Effector memory CD8-positive, alpha-beta T cell (primary cell): ENCODE results near the gene INKA1.
A peak's percentile ranks its signal among the peaks of the same experiment; 100 is the strongest.

ENCODE experiments used
- ATAC-seq: fragments of 150-1000 bp; cut with Tn5 transposase; replicated peaks from 2 replicates; pipeline ENCODE4 v1.10.0; 2021; ENCODE audit warnings: mild to moderate bottlenecking, moderate library complexity
- DNase-seq, 3 experiments: peaks; one replicate each; pipeline ENCODE4 v3.0.0; 2021
- H3K27ac Mint-ChIP-seq, 2 donors: one replicate each; pipeline ENCODE4 v1.8.0; 2022; ENCODE audit warnings: mild to moderate bottlenecking in 2 of 2, mixed read lengths in 2 of 2, moderate library complexity in 2 of 2
- H3K27me3 Mint-ChIP-seq, 2 donors: one replicate each; pipeline ENCODE4 v1.8.0; 2022; ENCODE audit warnings: mixed read lengths in 2 of 2
- H3K36me3 Mint-ChIP-seq: one replicate; pipeline ENCODE4 v1.8.0; 2022; ENCODE audit warnings: mild to moderate bottlenecking, moderate library complexity, mixed read lengths; ENCODE audit not compliant: insufficient read depth
- H3K4me1 Mint-ChIP-seq, 2 donors: one replicate each; pipeline ENCODE4 v1.8.0; 2022; ENCODE audit warnings: low read depth in 2 of 2, mixed read lengths in 2 of 2
- H3K4me3 Mint-ChIP-seq, 2 donors: one replicate each; pipeline ENCODE4 v1.8.0; 2022; ENCODE audit warnings: mild to moderate bottlenecking in 2 of 2, mixed read lengths in 2 of 2, moderate library complexity in 2 of 2
- H3K9me3 Mint-ChIP-seq, 2 donors: one replicate each; pipeline ENCODE4 v1.8.0; 2022; ENCODE audit warnings: mixed read lengths in 2 of 2

The INKA1 gene

DNA sequence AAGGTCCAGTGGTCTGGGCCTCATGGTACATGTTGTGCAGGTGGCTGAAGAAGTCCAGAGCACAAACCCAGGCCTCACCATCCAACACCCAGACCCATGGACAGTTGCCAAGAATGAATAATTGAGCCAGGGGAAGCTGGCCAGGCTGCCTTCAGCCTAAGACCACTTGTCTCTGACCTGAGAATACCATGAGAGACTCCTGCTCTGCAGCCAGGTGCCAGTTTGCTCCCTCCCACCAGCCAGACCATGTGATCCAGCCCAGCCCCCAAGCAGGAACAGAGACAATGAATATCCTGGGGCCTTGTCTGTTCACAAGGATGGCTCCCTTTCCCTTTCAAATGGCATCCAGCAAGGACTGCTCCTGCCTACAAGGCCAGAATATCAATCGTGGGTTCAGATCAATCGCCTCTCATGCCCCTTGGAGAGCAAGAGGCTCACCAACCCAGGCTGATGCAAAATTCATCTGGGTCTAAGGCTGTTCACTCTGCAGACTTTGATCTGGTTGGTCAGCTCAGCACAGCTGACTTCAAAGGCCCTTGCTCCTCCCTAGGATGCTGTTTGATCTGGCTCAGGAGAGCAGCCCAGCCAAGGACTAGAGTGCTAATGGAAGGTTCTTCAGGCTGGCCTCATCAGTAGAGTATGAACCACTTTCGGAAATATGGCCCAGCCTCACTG is 39.9 kb downstream of the INKA1 start:
- Mint-ChIP-seq H3K4me3 (no peak overlapping the region), H3K9me3 (no peaks in the 10 kb centered on the region), H3K4me1 (no peaks in the 10 kb centered on the region), H3K27me3 (no peaks in the 10 kb centered on the region), H3K36me3 (no peaks in the 10 kb centered on the region), H3K27ac (peak overlapping the region in 1 of 2 donors; percentile 52)
- ATAC-seq (no peak), DNase-seq (no peak)

DNA sequence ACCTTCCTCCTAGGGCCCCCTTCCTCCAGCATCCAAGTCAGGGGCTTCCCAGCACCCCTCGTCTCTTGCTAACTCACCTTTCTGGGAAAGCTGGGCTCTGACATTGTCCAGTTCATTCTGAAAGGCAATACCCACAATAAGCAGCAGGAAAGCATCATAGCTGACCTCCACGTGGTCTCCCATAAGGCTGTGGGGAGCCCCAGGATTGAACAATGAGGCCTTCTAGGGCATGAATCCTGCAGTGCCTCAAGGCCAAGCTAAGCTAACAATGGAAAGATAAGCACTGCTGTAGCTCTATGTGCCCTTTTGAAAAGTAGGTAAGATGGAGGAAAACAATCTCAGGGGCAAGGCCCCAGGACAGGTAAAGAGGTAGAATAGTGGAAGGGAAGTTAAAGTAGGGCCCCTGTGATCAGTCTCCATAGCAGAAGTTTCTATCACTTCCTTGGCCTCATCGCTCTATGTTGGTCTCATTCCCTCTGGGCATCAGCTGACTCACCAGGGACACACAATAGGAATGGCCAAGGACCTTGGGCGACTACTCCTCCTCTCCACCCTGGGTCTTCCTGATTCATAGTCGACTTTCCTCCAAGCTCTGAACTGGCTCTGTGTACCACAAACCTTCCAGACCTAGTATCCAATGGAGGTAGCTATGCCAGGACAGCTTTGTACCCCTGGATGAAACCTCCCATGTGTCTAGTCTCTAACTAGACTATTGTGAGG is 41.6 kb downstream of the INKA1 start:
- no peak overlapping the region for H3K4me3 Mint-ChIP-seq
- no peak for DNase-seq
- H3K9me3 Mint-ChIP-seq, result no peaks in the 10 kb centered on the region
- H3K4me1 Mint-ChIP-seq, result no peaks in the 10 kb centered on the region
- H3K36me3 Mint-ChIP-seq, result no peaks in the 10 kb centered on the region
- H3K27me3 Mint-ChIP-seq, result no peaks in the 10 kb centered on the region
- no peak for ATAC-seq
- H3K27ac Mint-ChIP-seq, result peak overlapping the region in 1 of 2 donors; percentile 52

DNA sequence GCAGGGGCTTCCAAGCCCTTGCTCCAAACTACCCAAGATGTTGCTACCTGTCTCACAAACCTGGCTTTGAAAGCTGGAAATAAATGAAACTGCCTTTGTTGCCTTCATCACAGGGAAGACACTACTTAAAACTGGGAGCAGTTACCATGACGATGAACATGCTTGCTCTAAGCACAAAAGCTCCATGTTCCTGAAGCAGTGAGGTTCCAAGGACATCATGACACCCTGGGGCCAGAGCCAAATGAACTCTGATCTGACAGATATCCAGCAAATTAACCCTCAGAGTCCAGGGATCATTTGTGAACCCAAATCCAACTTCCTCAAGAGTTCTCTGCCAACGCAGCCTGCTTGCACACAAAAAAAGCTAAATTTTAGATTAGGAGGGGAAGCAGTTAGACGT is 42.6 kb downstream of the INKA1 start:
- no peaks in the 10 kb centered on the region for H3K9me3 Mint-ChIP-seq
- H3K27ac Mint-ChIP-seq, result no peak overlapping the region
- no peaks in the 10 kb centered on the region for H3K27me3 Mint-ChIP-seq
- H3K4me1 Mint-ChIP-seq, result no peaks in the 10 kb centered on the region
- H3K4me3 Mint-ChIP-seq, result no peak overlapping the region
- ATAC-seq, result no peak
- no peaks in the 10 kb centered on the region for H3K36me3 Mint-ChIP-seq
- DNase-seq, result no peak
